Stimulated activated CD4-positive, alpha-beta T cell treated with anti-CD3 and anti-CD28 coated beads, Interleukin-2, amount 100 ng/mL, for 48 hours (primary cell): Measurements from ENCODE around the gene RBM44.

Experiments
- DNase-seq, 2 donors: peaks; one replicate each; pipeline ENCODE4 v3.0.0-alpha.2; 2020

The RBM44 gene

DNA sequence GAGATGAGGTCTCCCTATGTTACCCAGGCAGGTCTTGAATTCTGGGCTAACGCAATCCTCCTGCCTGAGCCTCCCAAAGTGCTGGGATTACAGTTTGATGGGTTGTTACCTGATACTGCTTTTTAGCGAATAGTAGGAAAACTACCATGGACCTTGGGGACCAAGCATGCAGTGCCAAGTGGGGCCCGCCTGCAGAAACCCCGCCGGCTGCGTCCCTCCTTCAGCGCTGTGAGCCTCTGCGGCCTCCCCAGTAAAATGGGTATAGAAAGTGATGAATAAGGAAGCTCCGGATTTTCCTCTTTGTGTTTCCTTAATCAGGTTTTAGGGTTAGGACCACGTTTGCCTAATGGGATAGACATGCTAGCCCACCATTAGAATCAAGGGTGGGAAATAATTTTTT, 91.2 kb downstream of the RBM44 start:
- DNase-seq, result no peak
